ENCODE measurements around the gene VSIG2. TPM values are rescaled to one million over a fixed set of nuclear protein-coding genes. Genes with fewer than 3 reads are reported as not detected.
A peak's percentile ranks its signal among the peaks of the same experiment; 100 is the strongest.

The VSIG2 gene
- total and polyA plus RNA-seq, 5 donors, result 0.43 to 1.4 (median 1.0) TPM

GRCh38 chr11:124717421-124717785, 34.7 kb downstream of the VSIG2 start:
- no peaks in the 10 kb centered on the region for H3K27me3 ChIP-seq (ENCODE audit: control insufficient read depth, insufficient read depth)
- H3K4me3 ChIP-seq (ENCODE audit: low read length), result peak overlapping the region; percentile 19
- intact Hi-C loops (cut with DNase I), result no loop called here
- DNase-seq (no peak), ATAC-seq (peak; percentile 67 to 91)
- no peaks in the 10 kb centered on the region for H3K9me3 ChIP-seq (ENCODE audit: control insufficient read depth, low read length)
- no peaks in the 10 kb centered on the region for H3K4me1 ChIP-seq (ENCODE audit: control insufficient read depth, insufficient read depth, low read length)
- WGBS, result 23% methylated on average over 7 of the region's 7 CpGs
- peak overlapping the region; percentile 44 for H3K27ac ChIP-seq (ENCODE audit: low read length)

- intact Hi-C loops (cut with DNase I), result no loop called here
- H3K9me3 ChIP-seq (ENCODE audit: control insufficient read depth, low read length), result no peaks in the 10 kb centered on the region
- no peak overlapping the region for H3K4me3 ChIP-seq (ENCODE audit: low read length)
- no peak for ATAC-seq
- no peak overlapping the region for H3K27ac ChIP-seq (ENCODE audit: low read length)
- no peak for DNase-seq
- 57% methylated on average over 3 of the region's 3 CpGs for WGBS
- no peaks in the 10 kb centered on the region for H3K4me1 ChIP-seq (ENCODE audit: control insufficient read depth, insufficient read depth, low read length)
- H3K27me3 ChIP-seq (ENCODE audit: control insufficient read depth, insufficient read depth), result no peaks in the 10 kb centered on the region
Observed at GRCh38 chr11:124716591-124716990, 35.5 kb downstream of the VSIG2 start.

GRCh38 chr11:124712392-124712791, 39.7 kb downstream of the VSIG2 start:
- Histone ChIP-seq H3K9me3 (ENCODE audit: control insufficient read depth, low read length) (no peaks in the 10 kb centered on the region), H3K27ac (ENCODE audit: low read length) (no peak overlapping the region), H3K27me3 (ENCODE audit: control insufficient read depth, insufficient read depth) (no peaks in the 10 kb centered on the region), H3K4me3 (ENCODE audit: low read length) (no peak overlapping the region), H3K4me1 (ENCODE audit: control insufficient read depth, insufficient read depth, low read length) (no peaks in the 10 kb centered on the region)
- intact Hi-C loops (cut with DNase I), result no loop called here
- 74% methylated on average over 3 of the region's 3 CpGs for WGBS
- ATAC-seq, result no peak
- DNase-seq, result no peak

- H3K4me3 ChIP-seq (ENCODE audit: low read length), result no peak overlapping the region
- 92% methylated on average over 4 of the region's 4 CpGs for WGBS
- H3K9me3 ChIP-seq (ENCODE audit: control insufficient read depth, low read length), result no peaks in the 10 kb centered on the region
- H3K27ac ChIP-seq (ENCODE audit: low read length), result no peak overlapping the region
- H3K27me3 ChIP-seq (ENCODE audit: control insufficient read depth, insufficient read depth), result no peaks in the 10 kb centered on the region
- no peaks in the 10 kb centered on the region for H3K4me1 ChIP-seq (ENCODE audit: control insufficient read depth, insufficient read depth, low read length)
- intact Hi-C loops (cut with DNase I), result no loop called here
- ATAC-seq (no peak), DNase-seq (no peak)
Observed at GRCh38 chr11:124707829-124708228, 44.2 kb downstream of the VSIG2 start.

GRCh38 chr11:124700028-124700427, 52.0 kb downstream of the VSIG2 start:
- Histone ChIP-seq H3K27ac (ENCODE audit: low read length) (no peak overlapping the region), H3K27me3 (ENCODE audit: control insufficient read depth, insufficient read depth) (no peaks in the 10 kb centered on the region), H3K4me3 (ENCODE audit: low read length) (no peak overlapping the region), H3K9me3 (ENCODE audit: control insufficient read depth, low read length) (no peaks in the 10 kb centered on the region), H3K4me1 (ENCODE audit: control insufficient read depth, insufficient read depth, low read length) (no peaks in the 10 kb centered on the region)
- DNase-seq (no peak), ATAC-seq (no peak)
- intact Hi-C loops (cut with DNase I), result no loop called here

GRCh38 chr11:124699547-124699946, 52.5 kb downstream of the VSIG2 start:
- Histone ChIP-seq H3K27me3 (ENCODE audit: control insufficient read depth, insufficient read depth) (no peaks in the 10 kb centered on the region), H3K9me3 (ENCODE audit: control insufficient read depth, low read length) (no peaks in the 10 kb centered on the region), H3K4me3 (ENCODE audit: low read length) (no peak overlapping the region), H3K4me1 (ENCODE audit: control insufficient read depth, insufficient read depth, low read length) (no peaks in the 10 kb centered on the region), H3K27ac (ENCODE audit: low read length) (no peak overlapping the region)
- ATAC-seq (no peak), DNase-seq (no peak)
- WGBS, result 81% methylated on average over 1 of the region's 1 CpG
- intact Hi-C loops (cut with DNase I), result no loop called here

Other genes with a start within 250 kb of the VSIG2 start
- gene OR8B12, start 208.6 kb downstream of the VSIG2 start, total RNA-seq, result not detected
- gene OR8B12, start 208.6 kb downstream of the VSIG2 start, polyA plus RNA-seq, result not detected
- gene OR8A1, start 182.3 kb downstream of the VSIG2 start, total RNA-seq, result not detected
- not detected for gene OR8A1, start 182.3 kb downstream of the VSIG2 start, polyA plus RNA-seq
- gene PANX3, start 140.8 kb downstream of the VSIG2 start, total RNA-seq, result not detected
- not detected for gene PANX3, start 140.8 kb downstream of the VSIG2 start, polyA plus RNA-seq
- gene TBRG1, start 129.4 kb downstream of the VSIG2 start, total RNA-seq, result 10 to 100 TPM; 22.7 to 28.6 (median 26.5) TPM
- 17.9 TPM for gene TBRG1, start 129.4 kb downstream of the VSIG2 start, polyA plus RNA-seq
- 10 to 100 TPM; 43.4 to 72.6 (median 53.9) TPM for gene SIAE, start 78.5 kb downstream of the VSIG2 start, total RNA-seq
- 44.6 TPM for gene SIAE, start 78.5 kb downstream of the VSIG2 start, polyA plus RNA-seq
- gene SPA17, start 78.4 kb downstream of the VSIG2 start, total RNA-seq, result 1 to 10 TPM; 2.3 to 4.0 (median 3.0) TPM
- 7.9 TPM for gene SPA17, start 78.4 kb downstream of the VSIG2 start, polyA plus RNA-seq
- gene NRGN, start 12.3 kb downstream of the VSIG2 start, total RNA-seq, result 10 to 100 TPM in 2 of 4 donors, 1 to 10 TPM in 2; 5.3 to 11.1 (median 9.0) TPM
- gene NRGN, start 12.3 kb downstream of the VSIG2 start, polyA plus RNA-seq, result 16.0 TPM
- 10 to 100 TPM; 31.2 to 49.8 (median 41.9) TPM for gene ESAM, start 10.0 kb upstream of the VSIG2 start, total RNA-seq
- gene ESAM, start 10.0 kb upstream of the VSIG2 start, polyA plus RNA-seq, result 51.8 TPM
- gene MSANTD2, start 48.2 kb upstream of the VSIG2 start, total RNA-seq, result 1 to 10 TPM; 3.5 to 6.7 (median 5.3) TPM
- 3.8 TPM for gene MSANTD2, start 48.2 kb upstream of the VSIG2 start, polyA plus RNA-seq
- gene ROBO3, start 113.2 kb upstream of the VSIG2 start, total RNA-seq, result 10 to 100 TPM in 2 of 4 donors, 1 to 10 TPM in 2; 9.8 to 11.0 (median 10.2) TPM
- 15.4 TPM for gene ROBO3, start 113.2 kb upstream of the VSIG2 start, polyA plus RNA-seq
- gene ROBO4, start 145.6 kb upstream of the VSIG2 start, total RNA-seq, result 10 to 100 TPM; 11.7 to 17.4 (median 15.0) TPM
- 16.8 TPM for gene ROBO4, start 145.6 kb upstream of the VSIG2 start, polyA plus RNA-seq
- gene HEPN1, start 167.0 kb upstream of the VSIG2 start, total RNA-seq, result not detected
- not detected for gene HEPN1, start 167.0 kb upstream of the VSIG2 start, polyA plus RNA-seq
- 1 to 10 TPM in 1 of 4 donors, under 1 TPM in 3; 0.26 to 1.9 (median 0.38) TPM for gene HEPACAM, start 183.8 kb upstream of the VSIG2 start, total RNA-seq
- 0.43 TPM for gene HEPACAM, start 183.8 kb upstream of the VSIG2 start, polyA plus RNA-seq
- under 1 TPM; 0.17 to 0.47 (median 0.33) TPM for gene CCDC15, start 201.9 kb upstream of the VSIG2 start, total RNA-seq
- 0.09 TPM for gene CCDC15, start 201.9 kb upstream of the VSIG2 start, polyA plus RNA-seq